Heart right ventricle (tissue), 16 donors: ENCODE measurements around the gene SNUPN. TPM values are rescaled to one million over a fixed set of nuclear protein-coding genes. Genes with fewer than 3 reads are reported as not detected.
A peak's percentile ranks its signal among the peaks of the same experiment; 100 is the strongest.

Source experiments
- ATAC-seq, 8 donors: fragments of 200-7000 bp; cut with Tn5 transposase; one replicate each; pipeline ENCODE4 v1.9.1; 2020; ENCODE audit warnings: mild to moderate bottlenecking in 8 of 8, moderate library complexity in 8 of 8, moderate number of reproducible peaks in 1 of 8
- DNase-seq, 2 donors: peaks; one replicate each; pipeline ENCODE4 v3.0.0-alpha.2; 2020
- H3K27ac ChIP-seq, 10 donors: fragments of 200-600 bp; sonication (generic) in 2 of 10; one replicate each; pipeline versions ENCODE4 v1.5.0 to v1.8.0; 2020 to 2022; ENCODE audit warnings: mild to moderate bottlenecking in 3 of 10
- H3K27me3 ChIP-seq, 7 donors: fragments of 200-600 bp; one replicate each; pipeline ENCODE4 v1.8.0; 2021 to 2022; ENCODE audit warnings: mild to moderate bottlenecking in 2 of 7
- H3K36me3 ChIP-seq, 9 donors: fragments of 200-600 bp; sonication (generic) in 1 of 9; one replicate each; pipeline versions ENCODE4 v1.5.0 to v1.8.0; 2020 to 2022; ENCODE audit warnings: mild to moderate bottlenecking in 2 of 9
- H3K4me1 ChIP-seq, 9 donors: fragments of 200-600 bp; sonication (generic) in 1 of 9; one replicate each; pipeline versions ENCODE4 v1.5.0 to v1.8.0; 2020 to 2022; ENCODE audit warnings: mild to moderate bottlenecking in 4 of 9
- H3K4me3 ChIP-seq, 10 donors: fragments of 200-600 bp; sonication (generic) in 2 of 10; one replicate each; pipeline versions ENCODE4 v1.5.0 to v1.8.0; 2020 to 2022; ENCODE audit warnings: mild to moderate bottlenecking in 7 of 10, moderate library complexity in 2 of 10
- H3K9me3 ChIP-seq, 11 donors: fragments of 200-600 bp in 10 of 11; sonication (generic) in 2 of 11; one replicate each; pipeline versions ENCODE4 v1.5.0 to v1.8.0; 2013 to 2022; ENCODE audit warnings: mild to moderate bottlenecking in 2 of 11, control low read depth in 1 of 11, moderate library complexity in 1 of 11
- WGBS, 2 donors: extraction: QIAGEN DNeasy Blood & Tissue Kit; methylation state at CpG; one replicate each; pipeline ENCODE4 v1.1.7; 2013; ENCODE audit warnings: inconsistent platforms in 1 of 2; 5-methylcytosine and 5-hydroxymethylcytosine counted together
- intact Hi-C, 10 donors: fragments of 100-400 bp; cut with DNase I; formaldehyde crosslinking; loops; one replicate each; pipeline versions ENCODE4 v1.11.1 to v1.14.2; 2022
- polyA plus RNA-seq, 2 donors: library from polyadenylated mRNA; stranded (reverse); fragments of 200-250 nt; gene quantifications; one replicate each; pipeline ENCODE4 v1.2.3, GENCODE V29; 2013
- total RNA-seq, 10 donors: library from RNA; stranded (reverse); fragmentation: NEBNext Ultra II Directional in 3 of 10; extraction: Animal tissue kit (Norgen Biotek cat#: 25700) in 3 of 10; gene quantifications; one replicate each; pipeline versions ENCODE4 v1.2.1 to v1.2.4, GENCODE V29; 2021 to 2023
- TF ChIP-seq, protein P1 (sequence below), 9 donors: fragments of 200-600 bp; sonication (generic) in 2 of 9; IDR thresholded peaks; one replicate each; pipeline versions ENCODE4 v1.5.0 to v1.8.0; 2021 to 2022; ENCODE audit warnings: antibody characterized with exemption in 9 of 9, mild to moderate bottlenecking in 5 of 9, moderate library complexity in 1 of 9
- donor health status: Arrhythmogenic right ventricular cardiomyopathy.
- donor health status: ischemic (EF 13 %, LVEDD 7.1; RV severe dilation, severe dysfunction).
- donor health status: healthy with polysubstance abuse.
- donor health status: DM: no; HTN: yes; CAD: no.
- donor health status: DM: no; HTN: no; CAD: no.
- donor health status: ischemic (EF 25% LVEDD 6.9; RV normal size, moderate dysfunction).
- donor health status: ischemic (EF 25% LVEDD 5.7; RV mildly dilated, moderate dysfunction).
- donor health status: healthy.
- donor health status: DM: yes; HTN: yes; CAD: no.
- donor health status: Ischemic cardiomyopathy.
- donor health status: ischemic (EF 35%, LVEDD 5.7; RV mildly dilated, moderate dysfunction).
- donor health status: nonischemic (EF 11% LVEDD 7.7; RV severe dilation, severe dysfunction).
- donor health status: DM: yes; HTN: yes; CAD: no.
- donor health status: PGD.
- donor health status: ischemic (EF 29% LVEDD 5.4; RV normal size, mild dysfunction).
- donor health status: nonischemic (EF 23%, LVEDD 6.1; RV moderate dilation, normal function).

Gene SNUPN
- total and polyA plus RNA-seq, 12 donors: 12.9 to 18.2 (median 16.1) TPM

GRCh38 chr15:75661100-75661755 is 35.7 kb upstream of the SNUPN start:
- DNase-seq: peak; percentile 81 to 83
- H3K4me1 ChIP-seq: peaks cover 8 to 44% (median 26%) of the 10 kb centered on the region in 9 donors
- H3K27me3 ChIP-seq: no peaks in the 10 kb centered on the region
- no peak overlapping the region for H3K4me3 ChIP-seq
- H3K27ac ChIP-seq: peak overlapping the region in 9 of 10 donors; percentile 64 to 80 (median 75)
- no peaks in the 10 kb centered on the region for H3K9me3 ChIP-seq
- H3K36me3 ChIP-seq: peaks cover 0 to 48% (median 19%) of the 10 kb centered on the region in 9 donors
- peak; percentile 84 to 93 (median 89) for ATAC-seq
- WGBS, 2 donors: 57 to 63% methylated on average over 14 of the region's 14 CpGs
- TF ChIP-seq, protein P1, sequence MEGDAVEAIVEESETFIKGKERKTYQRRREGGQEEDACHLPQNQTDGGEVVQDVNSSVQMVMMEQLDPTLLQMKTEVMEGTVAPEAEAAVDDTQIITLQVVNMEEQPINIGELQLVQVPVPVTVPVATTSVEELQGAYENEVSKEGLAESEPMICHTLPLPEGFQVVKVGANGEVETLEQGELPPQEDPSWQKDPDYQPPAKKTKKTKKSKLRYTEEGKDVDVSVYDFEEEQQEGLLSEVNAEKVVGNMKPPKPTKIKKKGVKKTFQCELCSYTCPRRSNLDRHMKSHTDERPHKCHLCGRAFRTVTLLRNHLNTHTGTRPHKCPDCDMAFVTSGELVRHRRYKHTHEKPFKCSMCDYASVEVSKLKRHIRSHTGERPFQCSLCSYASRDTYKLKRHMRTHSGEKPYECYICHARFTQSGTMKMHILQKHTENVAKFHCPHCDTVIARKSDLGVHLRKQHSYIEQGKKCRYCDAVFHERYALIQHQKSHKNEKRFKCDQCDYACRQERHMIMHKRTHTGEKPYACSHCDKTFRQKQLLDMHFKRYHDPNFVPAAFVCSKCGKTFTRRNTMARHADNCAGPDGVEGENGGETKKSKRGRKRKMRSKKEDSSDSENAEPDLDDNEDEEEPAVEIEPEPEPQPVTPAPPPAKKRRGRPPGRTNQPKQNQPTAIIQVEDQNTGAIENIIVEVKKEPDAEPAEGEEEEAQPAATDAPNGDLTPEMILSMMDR (IDR thresholded peaks at IDR 0.05): no peak
- intact Hi-C loops: no loop called here

DNA sequence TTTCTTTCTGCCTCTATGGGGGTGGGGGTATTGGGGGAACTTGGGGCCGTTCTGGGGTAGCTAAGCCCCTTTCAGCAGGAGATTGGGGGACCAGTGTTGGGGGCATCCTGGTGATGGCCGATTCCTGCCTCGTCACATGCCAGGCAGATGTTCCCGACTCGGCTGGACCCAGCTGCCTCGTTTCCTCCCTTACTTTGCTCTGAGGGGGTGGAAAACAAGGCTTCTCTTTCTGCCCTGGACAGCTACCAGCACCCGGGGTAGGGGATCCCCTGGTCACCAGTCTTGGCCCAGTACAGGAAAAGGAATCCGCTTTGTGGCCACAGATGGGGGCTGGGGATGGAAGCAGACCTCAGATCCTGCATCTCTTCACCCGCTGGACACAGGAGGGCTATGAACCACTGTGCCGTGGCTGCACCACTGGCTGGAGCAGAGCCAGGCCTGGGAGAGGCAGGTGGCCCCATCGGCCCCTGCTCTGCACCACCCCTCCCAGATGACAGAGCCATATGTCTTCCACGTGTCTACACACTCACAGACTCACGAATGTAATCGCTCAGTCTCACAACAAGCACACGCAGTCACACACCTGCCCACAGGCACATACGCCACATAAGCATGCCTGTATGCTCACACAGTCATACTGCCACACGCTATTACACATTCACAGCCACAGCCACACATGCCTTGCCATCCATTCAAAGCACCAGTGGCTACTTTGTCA is 34.6 kb upstream of the SNUPN start:
- WGBS, 2 donors: 68 to 81% methylated on average over 17 of the region's 17 CpGs

GRCh38 chr15:75659141-75659771 is 33.7 kb upstream of the SNUPN start:
- ATAC-seq (no peak), DNase-seq (no peak)
- Histone ChIP-seq H3K36me3 (peaks cover 0 to 67% (median 20%) of the 10 kb centered on the region in 9 donors), H3K4me3 (no peak overlapping the region), H3K27ac (peak overlapping the region in 5 of 10 donors; percentile 37 to 80 (median 74)), H3K4me1 (peaks cover 11 to 54% (median 31%) of the 10 kb centered on the region in 9 donors), H3K27me3 (no peaks in the 10 kb centered on the region), H3K9me3 (no peaks in the 10 kb centered on the region)
- intact Hi-C loops: no loop called here
- TF ChIP-seq, protein P1 (IDR thresholded peaks at IDR 0.05): no peak
- 74 to 86% methylated on average over 9 of the region's 9 CpGs for WGBS, 2 donors

More for the DNA sequence above, 34.6 kb upstream of the SNUPN start:
- Histone ChIP-seq H3K27ac (peak overlapping the region in 9 of 10 donors; percentile 54 to 80 (median 74)), H3K27me3 (no peaks in the 10 kb centered on the region), H3K4me1 (peaks cover 8 to 46% (median 26%) of the 10 kb centered on the region in 9 donors), H3K4me3 (no peak overlapping the region), H3K36me3 (peaks cover 0 to 59% (median 20%) of the 10 kb centered on the region in 9 donors), H3K9me3 (no peaks in the 10 kb centered on the region)
- ATAC-seq (peak in 1 of 8 donors; percentile 1), DNase-seq (no peak)
- intact Hi-C loops: no loop called here
- TF ChIP-seq, protein P1 (IDR thresholded peaks at IDR 0.05): no peak

- Histone ChIP-seq H3K27ac (no peak overlapping the region), H3K36me3 (peaks cover 0 to 74% (median 20%) of the 10 kb centered on the region in 9 donors), H3K9me3 (no peaks in the 10 kb centered on the region), H3K27me3 (no peaks in the 10 kb centered on the region), H3K4me3 (no peak overlapping the region), H3K4me1 (peaks cover 28 to 78% (median 50%) of the 10 kb centered on the region in 9 donors)
- 93 to 94% methylated on average over 22 of the region's 22 CpGs for WGBS, 2 donors
- no peak for DNase-seq
- ATAC-seq: no peak
- intact Hi-C loops: no loop called here
- TF ChIP-seq, protein P1 (IDR thresholded peaks at IDR 0.05): no peak
Measured at GRCh38 chr15:75656813-75657212, 31.3 kb upstream of the SNUPN start.
